ENCODE data around the gene GRB10.
"Not testable (repeated sequence)": the region's sequence is repeated elsewhere in the genome, so short reads cannot be mapped to it uniquely, and the experiment has no call there.

GRB10 gene

DNA sequence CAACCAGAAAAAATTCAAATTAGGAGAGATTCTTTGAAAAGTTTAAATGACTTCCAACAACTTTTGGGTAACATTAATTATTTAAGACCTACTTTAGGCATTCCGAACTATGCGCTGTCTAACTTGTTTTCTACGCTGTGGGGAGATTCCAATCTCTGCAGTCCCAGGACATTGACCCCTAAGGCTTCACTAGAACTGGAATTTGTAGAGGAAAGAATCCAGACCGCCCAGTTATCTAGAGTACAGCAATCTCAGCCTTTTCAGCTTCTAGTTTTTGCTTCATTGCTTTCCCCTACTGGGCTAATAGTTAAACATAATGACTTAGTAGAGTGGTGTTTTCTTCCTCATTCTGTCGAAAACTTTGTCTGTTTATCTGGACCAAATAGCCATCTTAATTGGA is 202.6 kb downstream of the GRB10 start:
- DNase-seq (ENCODE audit: low read depth), result no peak

DNA sequence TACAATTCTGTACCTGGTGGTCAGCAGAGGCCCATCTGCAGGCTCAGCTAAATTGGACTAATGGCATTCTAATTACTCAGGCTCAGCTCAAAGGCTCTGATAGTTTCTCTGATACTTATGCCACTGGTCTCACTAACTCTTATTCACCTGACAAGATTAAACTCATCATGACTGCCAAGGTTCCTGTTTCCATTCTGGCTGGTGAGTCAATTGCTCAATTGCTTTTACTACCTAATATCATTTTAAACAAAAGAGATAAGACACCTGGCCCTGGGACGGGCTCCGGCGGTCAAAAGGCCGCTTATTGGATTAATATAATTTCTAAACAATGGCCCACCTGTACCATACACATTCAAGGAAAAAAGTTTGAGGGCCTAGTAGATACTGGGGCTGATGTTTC is 204.6 kb downstream of the GRB10 start:
- DNase-seq (ENCODE audit: low read depth), result not testable (repeated sequence)

DNA sequence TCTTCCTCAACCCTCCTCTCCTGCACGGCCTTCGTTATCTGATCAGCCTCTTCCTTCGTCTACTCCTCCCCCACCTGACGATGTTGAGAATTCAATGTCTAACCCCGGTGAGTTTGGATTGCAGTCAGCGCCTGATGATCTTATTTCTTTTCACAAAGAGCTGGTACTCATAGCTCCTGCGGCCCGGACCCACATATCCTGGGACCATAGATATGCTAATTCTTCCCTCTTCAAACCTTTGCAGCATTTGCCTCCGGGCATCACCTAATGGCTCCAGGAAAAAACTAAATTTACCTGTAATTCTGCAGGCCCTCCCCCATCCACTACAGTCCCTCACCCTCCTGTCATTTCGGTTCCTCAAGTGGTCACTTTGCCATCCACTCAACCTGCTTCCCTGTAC is 205.1 kb downstream of the GRB10 start:
- no peak for DNase-seq (ENCODE audit: low read depth)

DNA sequence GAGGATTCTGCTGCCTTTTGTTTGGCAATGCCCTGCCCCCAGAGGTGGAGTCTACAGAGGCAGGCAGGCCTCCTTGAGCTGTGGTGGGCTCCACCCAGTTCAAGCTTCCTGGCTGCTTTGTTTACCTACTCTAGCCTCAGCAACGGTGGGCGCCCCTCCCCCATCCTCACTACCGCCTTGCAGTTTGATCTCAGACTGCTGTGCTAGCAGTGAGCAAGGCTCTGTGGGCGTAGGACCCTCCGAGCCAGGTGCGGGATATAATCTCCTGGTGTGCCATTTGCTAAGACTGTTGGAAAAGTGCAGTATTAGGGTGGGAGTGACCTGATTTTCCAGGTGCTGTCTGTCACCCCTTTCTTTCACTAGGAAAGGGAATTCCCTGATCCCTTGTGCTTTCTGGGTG is 206.3 kb downstream of the GRB10 start:
- not testable (repeated sequence) for DNase-seq (ENCODE audit: low read depth)

DNA sequence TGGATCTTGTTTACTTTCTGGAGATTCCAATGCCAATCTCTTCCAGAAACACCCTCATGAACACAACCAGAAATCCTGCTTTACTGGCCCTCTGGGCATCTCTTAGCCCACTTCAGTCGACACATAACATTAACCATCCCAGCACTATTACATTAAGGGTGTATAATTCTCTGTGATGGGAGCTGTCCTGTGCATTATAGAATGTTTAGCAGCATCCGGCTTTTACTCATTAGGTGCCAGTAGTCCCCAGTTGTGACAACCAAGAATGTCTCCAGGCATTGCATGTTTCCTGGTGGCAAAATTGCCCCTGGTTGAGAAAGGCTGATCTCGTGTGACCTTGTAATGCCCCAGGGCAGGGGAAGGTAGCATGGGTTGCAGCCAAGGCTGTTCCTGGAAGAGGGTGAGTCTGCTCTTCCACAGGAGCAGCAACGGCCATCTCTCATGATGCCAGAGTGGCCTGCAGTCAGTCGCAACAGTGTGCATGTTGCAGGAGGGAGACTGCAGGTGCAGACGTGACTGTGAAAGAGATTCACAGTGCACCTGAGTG is 214.9 kb downstream of the GRB10 start:
- no peak for DNase-seq (ENCODE audit: low read depth)

DNA sequence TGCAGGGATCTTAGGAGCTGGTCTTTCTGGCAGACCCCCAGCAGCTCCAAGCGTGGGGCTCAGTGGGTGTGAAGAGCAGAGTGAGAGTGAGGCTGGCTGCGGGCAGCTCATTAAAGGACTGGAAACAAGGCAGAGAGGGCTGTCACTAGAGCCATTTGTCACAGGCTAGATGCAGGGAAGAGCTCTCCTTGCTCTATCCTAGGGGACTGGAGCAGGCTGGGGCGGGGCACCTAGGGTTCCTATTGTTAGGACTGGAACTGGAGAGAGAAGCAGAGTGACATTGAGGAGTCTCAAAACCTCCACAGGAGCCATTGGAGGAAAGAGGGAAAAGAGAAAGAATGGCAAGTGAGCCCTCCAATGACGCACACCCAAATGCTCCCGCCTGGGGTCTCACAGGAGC is 216.7 kb downstream of the GRB10 start:
- DNase-seq (ENCODE audit: low read depth), result no peak

DNA sequence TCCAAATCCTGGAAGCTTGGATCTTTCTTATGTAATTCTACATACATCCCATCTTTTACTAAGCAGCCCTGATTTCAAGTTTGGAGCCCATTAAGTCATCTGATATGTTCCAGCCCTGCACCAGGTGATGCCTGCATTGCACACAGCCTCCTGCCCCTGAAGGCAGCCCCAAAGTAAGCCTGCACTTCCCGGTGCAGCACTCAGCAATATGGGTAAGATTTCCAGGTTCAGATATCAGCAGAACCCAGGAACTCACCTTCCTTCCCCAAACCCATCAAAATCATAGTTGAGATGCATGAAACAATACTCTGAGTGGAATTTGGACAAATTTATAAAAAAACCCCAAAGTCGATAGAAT is 217.2 kb downstream of the GRB10 start:
- DNase-seq (ENCODE audit: low read depth), result no peak

DNA sequence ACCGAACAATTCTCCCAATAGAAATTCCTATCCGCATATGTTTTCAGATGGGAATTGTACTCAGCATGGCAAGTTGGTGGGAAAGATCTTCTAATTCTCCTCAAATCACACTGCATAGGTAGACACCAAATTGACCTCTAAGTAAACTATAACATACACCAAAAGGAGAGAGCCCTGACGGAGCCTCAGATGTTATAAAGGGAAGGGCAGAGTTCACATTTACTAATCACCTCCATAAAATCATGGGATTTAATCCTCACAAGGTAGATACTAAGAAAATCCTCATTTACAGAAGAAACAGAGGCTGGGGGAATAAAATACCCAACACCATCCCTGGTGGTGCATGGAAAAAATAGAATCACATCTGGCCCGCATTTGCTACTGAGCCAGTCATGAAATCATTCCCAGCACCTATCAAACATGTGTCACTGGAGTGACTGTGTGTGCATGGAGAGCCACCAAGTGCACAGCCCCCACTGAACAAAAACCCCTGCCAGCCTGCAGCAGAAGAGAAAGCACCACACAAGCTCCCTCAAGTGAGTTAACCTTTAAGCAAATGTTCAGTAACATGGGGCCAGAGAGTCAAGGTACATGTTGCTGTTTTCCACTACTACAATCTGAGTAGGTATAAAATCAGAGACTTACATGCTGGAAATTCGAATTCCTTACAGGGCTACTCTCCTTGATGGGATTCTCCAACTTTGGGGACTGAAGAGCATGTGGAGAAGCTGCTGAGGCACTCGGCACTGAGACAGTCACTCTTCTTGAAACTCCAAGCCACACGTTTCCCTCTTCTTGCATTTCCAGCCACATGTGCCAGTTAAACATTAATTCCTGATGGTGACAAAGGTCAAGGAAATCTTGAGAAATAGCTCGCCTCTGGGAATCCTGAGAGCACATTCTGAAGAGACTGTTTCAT is 217.8 kb downstream of the GRB10 start, which contains the start of gene DDC:
TSS of gene DDC (minus strand) at position 766 of the 919 bp plus-strand sequence. CDS start 21,320 bp downstream, outside the sequence.
- no peak for DNase-seq (ENCODE audit: low read depth)

DNA sequence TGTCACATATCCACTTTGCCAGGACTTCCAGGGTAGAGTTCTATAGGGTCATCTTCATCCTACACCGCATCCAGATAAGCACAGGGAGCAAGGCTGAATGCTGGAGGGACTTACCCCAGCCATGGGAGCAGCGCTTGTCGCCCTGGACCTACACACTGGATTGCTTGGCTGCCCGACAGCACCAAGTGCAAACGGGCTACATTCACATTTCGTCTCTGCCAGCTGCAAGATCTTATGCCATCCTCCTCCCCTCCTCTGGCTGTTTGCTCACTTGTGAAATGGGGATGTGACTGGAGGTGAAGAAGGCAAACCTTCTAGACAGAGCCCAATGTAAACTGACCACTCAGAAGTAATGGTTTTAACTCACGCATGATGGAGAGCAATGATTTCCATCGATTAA is 218.5 kb downstream of the GRB10 start:
- no peak for DNase-seq (ENCODE audit: low read depth)

DNA sequence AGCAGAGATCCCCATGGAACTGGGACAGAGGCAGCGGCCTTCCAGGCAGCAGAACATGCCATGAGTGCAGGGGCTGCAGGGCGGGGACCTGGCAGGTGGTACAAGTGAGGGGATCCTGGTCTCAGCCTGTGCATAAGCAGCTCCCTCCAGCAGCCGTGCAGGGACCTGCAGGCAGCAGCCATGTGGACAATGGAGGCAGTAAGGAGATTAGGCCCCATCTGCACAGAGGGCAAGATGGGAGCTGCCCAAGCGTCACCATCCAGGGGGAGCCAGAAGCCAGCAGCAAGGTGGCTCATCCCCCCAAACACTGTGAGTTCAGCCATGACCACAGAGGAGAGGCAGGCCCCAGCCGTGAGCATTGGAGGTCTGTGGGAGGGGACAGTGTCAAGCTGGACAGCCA is 220.6 kb downstream of the GRB10 start:
- no peak for DNase-seq (ENCODE audit: low read depth)

DNA sequence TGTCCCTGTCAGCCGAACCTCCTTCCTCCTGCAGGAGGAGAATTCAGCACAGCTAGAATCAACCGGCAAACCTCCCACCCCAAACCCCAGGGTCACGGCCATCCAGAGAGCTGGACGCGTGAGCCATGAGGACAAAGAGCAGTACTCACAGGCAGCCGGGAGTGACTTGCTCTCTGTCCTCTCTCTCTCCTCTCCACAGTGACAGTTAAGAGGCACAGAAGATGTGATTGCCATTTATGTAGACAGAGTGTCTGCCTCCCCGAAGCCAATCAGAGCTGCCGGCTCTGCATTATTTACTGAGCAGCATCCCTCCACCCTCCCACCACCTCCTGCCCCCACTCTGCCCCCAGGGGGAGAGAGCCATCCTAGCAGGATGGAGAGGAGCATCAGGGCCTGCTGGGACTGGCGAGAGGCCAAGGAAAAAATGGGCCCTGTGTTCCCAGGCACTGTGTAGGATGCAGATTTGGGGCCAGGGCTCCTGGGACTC is 221.8 kb downstream of the GRB10 start:
- DNase-seq (ENCODE audit: low read depth), result no peak

DNA sequence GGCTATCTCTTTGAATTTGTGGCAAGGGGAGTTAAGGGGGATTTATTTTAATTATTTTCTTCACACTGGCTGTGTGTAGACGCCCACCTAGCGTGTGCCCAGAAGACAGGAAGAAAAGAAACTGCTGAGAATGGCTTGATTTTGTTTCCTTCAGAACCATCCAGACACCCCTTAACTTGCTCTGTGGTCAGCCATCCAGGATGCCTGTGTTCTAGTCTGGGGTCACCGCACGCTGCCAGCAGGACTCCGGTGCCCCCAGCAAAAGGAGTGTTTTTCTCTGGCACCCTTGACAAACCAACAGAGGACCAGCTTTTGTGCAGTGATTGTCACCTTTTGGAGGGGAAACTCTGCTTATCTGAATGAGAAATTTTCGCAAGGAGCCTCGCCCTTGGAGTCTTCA is 222.8 kb downstream of the GRB10 start:
- no peak for DNase-seq (ENCODE audit: low read depth)

DNA sequence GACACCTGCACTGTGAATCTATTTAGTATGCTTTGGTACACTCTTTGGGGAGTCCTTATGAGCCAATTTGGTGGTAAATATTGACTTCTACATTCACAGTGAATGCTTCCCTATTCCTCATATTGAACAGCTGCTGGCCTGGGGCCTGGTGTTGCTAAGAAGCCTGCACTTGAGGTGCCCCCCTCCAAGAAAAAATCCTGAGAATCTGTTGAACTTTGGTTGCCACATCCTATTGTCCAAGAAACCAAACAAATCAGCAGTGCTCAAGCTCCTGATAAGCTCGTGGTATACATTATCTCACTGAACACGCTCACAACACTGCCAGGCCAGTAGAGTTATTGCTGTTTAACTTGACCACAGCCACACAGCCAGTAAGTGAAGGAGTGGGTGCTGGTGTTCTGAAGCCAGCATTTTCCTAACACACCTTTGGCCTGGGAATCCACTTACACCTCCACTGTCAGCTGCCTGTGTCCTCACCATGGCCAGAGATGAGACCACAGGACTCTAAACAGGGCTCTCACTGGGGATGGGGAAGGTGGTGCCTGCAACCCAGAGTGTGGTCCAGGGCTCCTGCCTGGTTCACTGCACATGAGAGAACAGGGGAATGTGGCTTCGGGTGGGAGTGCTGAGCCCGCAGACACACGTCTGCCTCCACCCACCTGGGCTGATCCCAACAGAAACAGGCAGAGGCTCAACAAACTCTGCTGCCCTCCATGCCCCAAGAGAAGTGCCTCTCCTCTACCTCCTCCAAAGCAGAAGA is 224.2 kb downstream of the GRB10 start:
- no peak for DNase-seq (ENCODE audit: low read depth)

DNA sequence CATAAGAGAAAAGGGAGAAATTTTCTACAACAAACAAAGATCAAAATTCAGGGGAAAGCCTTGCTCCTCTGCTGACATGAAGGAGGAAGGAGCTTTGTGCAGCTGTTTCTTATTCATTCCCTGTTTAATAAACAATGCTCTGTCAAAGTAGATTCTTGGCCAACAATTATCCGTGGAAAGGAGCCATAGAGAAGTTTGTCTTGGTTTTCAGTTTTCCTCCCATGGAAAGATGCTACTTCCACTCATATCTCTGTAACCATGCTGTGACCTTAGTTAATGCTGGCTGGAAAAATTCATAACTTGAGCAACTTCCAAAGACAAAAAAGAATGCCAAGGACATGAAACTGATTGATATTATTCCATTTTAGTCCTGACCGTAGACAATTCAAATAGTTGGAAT is 225.6 kb downstream of the GRB10 start:
- no peak for DNase-seq (ENCODE audit: low read depth)

DNA sequence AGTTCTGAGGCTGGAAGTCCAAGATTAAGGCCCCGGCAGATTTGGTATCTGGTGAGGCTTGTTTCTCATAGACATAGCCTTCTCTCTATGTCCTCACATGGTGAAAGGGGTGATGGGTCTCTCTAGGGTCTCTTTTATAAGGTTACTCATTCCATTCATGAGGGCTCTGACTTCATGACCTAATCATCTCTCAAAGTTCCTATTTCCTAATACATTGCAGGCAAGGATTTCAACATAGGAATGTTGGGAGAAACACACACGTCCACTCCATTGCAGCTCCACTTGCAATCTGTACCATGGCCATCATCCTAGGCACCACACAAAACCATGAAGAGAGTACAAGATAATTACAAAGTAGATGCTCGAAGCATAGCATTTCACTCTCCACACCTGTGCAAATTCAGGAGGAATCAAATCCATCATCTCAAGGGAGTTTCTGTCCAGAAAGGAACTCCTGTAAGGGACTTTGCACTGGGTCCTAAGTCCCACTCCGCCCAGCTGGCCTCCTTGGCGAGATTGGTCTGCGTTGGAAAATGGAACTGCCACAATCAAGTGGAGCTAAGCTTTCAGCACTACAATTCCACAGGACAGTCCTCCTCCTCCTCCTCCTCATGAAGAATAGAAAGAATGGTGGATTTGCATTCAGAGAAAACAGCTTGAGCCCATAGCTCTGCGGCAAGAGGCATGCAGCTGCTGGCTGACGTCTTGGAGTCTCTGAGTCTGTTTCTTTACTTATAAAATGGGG is 226.3 kb downstream of the GRB10 start:
- DNase-seq (ENCODE audit: low read depth), result no peak

DNA sequence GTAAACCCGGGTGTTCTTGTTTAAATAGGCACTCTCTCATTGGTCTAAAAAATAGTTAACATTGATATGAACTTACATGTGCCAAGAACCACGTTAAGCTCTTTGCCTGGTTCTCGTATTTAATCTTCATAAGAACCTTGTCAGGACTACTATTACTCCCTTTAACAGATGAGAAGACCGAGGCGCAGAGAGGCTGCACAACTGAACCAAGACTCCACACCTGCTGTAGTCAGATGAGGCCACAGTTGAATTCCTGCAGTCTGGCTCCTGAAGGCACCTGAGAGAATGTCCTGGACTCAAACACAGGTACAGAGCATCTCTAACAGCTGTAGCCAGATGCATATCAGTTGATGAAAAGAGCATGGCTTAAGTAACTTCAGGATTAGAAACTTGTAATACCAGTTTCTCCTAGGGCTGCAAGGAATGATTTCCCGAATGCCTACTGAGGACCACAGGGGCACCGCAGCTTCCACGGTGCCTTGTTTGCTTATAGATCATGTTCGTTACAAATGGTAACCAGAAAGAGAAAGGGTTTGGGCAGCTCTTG is 227.0 kb downstream of the GRB10 start:
- DNase-seq (ENCODE audit: low read depth), result no peak

DNA sequence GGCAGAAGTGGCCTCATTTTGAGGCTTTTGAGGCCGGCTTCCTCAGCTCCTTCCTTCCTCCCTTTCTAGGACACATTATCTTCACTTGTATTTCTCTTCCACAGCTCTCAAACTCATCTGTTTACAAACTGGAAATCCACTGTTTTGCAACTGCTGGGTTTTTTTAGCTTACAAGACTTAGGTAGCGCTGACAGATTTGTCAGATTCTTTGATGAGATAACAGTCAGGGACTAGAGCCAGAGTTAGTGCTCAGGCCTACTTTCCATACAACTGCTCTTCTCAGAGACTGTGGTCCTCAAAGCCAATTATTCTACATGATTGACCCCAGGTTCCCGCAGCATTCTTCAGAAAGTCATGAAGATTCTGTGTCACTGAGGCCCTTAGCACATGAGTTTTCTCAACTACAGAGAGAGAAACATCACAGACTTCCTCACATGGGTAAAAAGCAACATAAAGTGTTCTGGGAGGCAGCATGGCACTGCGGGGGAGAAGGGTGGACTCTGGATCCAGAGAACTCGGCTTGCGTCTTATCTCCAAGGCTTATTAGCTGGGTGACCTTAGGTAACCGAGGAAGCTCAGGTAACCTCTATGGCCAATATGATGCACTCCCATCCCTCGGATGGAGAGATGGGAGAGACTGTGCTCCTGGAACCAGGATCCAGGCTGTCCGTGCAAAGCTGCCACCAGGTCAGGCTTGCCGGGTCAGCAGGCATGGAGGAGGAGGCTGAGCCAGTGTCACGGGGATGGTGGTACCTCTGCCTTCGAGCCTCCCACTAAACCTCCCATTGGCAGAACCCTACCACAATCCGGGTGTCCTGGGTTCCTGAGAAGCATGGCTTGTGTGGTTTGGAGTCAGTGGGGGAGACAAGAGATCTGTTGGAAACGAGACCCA is 228.0 kb downstream of the GRB10 start:
- DNase-seq (ENCODE audit: low read depth), result no peak

DNA sequence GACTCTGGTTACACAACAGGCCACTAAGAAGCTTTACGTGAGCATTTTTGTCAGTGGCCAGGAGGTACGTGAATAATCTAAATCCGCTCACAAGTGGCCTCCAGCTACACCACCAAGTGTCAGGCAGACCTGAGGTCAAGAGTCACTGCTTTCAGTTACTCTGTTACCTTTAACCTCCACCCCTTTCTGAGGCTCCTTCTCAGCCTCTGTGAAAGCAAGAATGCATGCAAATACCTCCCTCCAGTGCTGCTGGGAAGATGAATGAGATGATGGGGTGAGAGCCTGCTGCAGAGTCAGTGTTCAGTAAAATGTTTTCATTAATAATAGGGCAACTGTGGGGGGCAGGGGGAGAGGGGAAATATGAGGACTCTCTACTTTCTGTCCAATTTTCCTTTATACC is 228.7 kb downstream of the GRB10 start:
- no peak for DNase-seq (ENCODE audit: low read depth)

DNA sequence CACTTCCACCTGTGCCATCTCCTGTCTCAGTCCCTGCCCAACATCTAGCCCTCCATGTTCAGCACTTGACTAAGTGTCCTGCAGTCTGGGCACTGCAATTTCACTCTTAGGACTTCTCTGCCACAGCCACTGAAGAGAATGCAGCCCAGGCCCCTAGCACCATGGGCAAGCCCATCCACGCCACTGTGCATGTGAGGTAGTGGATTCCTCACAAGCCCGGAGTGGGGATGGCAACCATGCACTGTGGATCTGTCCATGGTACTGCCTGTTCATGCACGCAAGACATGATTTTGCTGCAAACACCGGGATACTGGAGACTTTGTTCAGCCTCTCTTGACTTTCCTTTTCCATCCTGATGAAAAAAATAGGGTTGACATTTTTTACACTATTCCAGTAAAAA is 229.8 kb downstream of the GRB10 start:
- peak; percentile 13 for DNase-seq (ENCODE audit: low read depth)

DNA sequence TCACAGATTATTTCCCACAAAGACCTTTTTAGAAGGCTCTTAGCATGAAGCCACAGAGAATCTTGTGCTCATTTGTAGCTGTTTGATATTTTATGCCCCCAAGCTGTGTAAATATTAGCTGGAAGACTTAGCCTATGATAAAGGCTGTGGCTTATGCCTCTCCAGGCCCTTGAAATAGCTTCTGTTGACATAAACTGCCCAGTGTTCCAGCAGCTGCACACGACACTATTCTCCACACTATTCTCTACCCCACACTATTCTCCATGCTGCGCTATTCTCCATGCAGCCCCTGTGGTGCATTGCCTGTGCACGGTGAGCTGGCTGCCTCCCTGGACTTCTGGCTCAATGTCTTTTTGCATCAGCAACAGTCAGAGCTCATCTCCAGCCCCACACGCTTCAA is 230.6 kb downstream of the GRB10 start:
- DNase-seq (ENCODE audit: low read depth), result no peak

DNA sequence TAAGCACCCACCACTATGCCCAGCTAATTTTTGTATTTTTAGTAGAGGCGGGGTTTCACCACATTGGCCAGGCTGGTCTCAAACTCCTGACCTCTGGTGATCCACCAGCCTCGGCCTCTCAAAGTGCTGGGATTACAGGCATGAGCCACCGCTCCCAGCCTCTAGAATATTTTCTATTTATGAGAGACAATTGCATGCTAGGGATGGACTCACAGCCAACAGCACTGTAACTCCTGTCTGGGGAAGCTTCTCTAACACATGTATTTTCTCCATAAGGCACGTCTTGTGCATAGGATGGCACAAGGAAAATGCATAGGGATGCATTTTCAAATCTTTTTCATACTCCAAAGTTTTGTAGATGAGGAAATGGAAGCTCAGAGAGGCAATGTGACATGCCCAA is 237.1 kb downstream of the GRB10 start:
- not testable (repeated sequence) for DNase-seq (ENCODE audit: low read depth)

All from GM04504 (cell line).